Stimulated activated CD4-positive, alpha-beta T cell treated with anti-CD3 and anti-CD28 coated beads, TNF-alpha, amount 100 ng/mL, for 24 hours (primary cell): Measurements from ENCODE around the gene MERTK.

Experiments used
- DNase-seq, 3 experiments: peaks; one replicate each; pipeline ENCODE4 v3.0.0-alpha.2; 2020; ENCODE audit warnings: low read depth in 3 of 3

Gene MERTK

GRCh38 chr2:112075490-112076260 lies 177.3 kb downstream of the MERTK start:
- no peak for DNase-seq

GRCh38 chr2:112077814-112078213 lies 179.4 kb downstream of the MERTK start:
- no peak for DNase-seq
